Measurements from ENCODE around the gene TBC1D2.

DNA sequence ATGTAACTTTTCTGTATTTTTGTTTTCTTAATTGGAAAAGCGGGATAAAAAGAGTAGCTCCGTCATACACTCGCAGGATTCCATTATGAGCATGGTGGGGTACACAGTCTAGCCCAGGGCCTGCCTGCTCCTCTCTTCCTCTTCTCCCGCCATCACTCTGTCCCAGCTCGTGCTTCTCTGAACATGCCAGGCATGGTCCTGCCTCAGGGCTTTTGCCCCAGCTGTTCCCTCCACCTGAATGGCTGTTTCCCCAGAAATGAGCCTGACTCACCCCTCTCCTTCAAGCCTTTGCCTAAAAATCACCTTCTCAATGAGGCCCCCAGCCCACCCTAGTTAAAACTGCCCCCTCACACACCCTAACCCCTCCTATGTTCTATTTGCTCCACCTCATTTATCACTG is 67.5 kb downstream of the TBC1D2 start:
- no peak for TF ChIP-seq ZNF350 (CRISPR knock-in tag; IDR thresholded peaks at IDR 0.05; ENCODE audit: borderline replicate concordance, low read depth)
- no peak for TF ChIP-seq RFX5 (IDR thresholded peaks at IDR 0.05; ENCODE audit: low read depth, low read length)
- TF ChIP-seq RCOR2 (CRISPR knock-in tag; IDR thresholded peaks at IDR 0.05) = no peak
- TF ChIP-seq, protein P1, sequence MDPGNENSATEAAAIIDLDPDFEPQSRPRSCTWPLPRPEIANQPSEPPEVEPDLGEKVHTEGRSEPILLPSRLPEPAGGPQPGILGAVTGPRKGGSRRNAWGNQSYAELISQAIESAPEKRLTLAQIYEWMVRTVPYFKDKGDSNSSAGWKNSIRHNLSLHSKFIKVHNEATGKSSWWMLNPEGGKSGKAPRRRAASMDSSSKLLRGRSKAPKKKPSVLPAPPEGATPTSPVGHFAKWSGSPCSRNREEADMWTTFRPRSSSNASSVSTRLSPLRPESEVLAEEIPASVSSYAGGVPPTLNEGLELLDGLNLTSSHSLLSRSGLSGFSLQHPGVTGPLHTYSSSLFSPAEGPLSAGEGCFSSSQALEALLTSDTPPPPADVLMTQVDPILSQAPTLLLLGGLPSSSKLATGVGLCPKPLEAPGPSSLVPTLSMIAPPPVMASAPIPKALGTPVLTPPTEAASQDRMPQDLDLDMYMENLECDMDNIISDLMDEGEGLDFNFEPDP (CRISPR knock-in tag; conservative IDR thresholded peaks at IDR 0.05) = no peak
- TF ChIP-seq ZNF850 (CRISPR knock-in tag; conservative IDR thresholded peaks at IDR 0.05) = no peak
- TF ChIP-seq, protein P2, sequence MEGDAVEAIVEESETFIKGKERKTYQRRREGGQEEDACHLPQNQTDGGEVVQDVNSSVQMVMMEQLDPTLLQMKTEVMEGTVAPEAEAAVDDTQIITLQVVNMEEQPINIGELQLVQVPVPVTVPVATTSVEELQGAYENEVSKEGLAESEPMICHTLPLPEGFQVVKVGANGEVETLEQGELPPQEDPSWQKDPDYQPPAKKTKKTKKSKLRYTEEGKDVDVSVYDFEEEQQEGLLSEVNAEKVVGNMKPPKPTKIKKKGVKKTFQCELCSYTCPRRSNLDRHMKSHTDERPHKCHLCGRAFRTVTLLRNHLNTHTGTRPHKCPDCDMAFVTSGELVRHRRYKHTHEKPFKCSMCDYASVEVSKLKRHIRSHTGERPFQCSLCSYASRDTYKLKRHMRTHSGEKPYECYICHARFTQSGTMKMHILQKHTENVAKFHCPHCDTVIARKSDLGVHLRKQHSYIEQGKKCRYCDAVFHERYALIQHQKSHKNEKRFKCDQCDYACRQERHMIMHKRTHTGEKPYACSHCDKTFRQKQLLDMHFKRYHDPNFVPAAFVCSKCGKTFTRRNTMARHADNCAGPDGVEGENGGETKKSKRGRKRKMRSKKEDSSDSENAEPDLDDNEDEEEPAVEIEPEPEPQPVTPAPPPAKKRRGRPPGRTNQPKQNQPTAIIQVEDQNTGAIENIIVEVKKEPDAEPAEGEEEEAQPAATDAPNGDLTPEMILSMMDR (CRISPR knock-in tag; IDR thresholded peaks at IDR 0.05) = no peak
- TF ChIP-seq FOXA1 (IDR thresholded peaks at IDR 0.05) = no peak
- no peak for TF ChIP-seq FOXA1 (CRISPR knock-in tag; IDR thresholded peaks at IDR 0.05)
- TF ChIP-seq IRF2 (CRISPR knock-in tag; IDR thresholded peaks at IDR 0.05) = no peak
- TF ChIP-seq RARA (CRISPR knock-in tag; IDR thresholded peaks at IDR 0.05) = no peak
- no peak for TF ChIP-seq HCFC1 (IDR thresholded peaks at IDR 0.05; ENCODE audit: low read depth, low read length)
- TF ChIP-seq NCOA2 (CRISPR knock-in tag; IDR thresholded peaks at IDR 0.05) = no peak
- TF ChIP-seq NFKB2 (CRISPR knock-in tag; IDR thresholded peaks at IDR 0.05; ENCODE audit: borderline replicate concordance) = no peak
- TF ChIP-seq, protein P3, sequence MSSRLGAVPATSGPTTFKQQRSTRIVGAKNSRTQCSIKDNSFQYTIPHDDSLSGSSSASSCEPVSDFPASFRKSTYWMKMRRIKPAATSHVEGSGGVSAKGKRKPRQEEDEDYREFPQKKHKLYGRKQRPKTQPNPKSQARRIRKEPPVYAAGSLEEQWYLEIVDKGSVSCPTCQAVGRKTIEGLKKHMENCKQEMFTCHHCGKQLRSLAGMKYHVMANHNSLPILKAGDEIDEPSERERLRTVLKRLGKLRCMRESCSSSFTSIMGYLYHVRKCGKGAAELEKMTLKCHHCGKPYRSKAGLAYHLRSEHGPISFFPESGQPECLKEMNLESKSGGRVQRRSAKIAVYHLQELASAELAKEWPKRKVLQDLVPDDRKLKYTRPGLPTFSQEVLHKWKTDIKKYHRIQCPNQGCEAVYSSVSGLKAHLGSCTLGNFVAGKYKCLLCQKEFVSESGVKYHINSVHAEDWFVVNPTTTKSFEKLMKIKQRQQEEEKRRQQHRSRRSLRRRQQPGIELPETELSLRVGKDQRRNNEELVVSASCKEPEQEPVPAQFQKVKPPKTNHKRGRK (CRISPR knock-in tag; IDR thresholded peaks at IDR 0.05) = no peak
- no peak for TF ChIP-seq ZNF614 (CRISPR knock-in tag; IDR thresholded peaks at IDR 0.05; ENCODE audit: borderline replicate concordance)

Measured in HepG2 (cell line).